Upper lobe of left lung (tissue), 4 donors: ENCODE results near the gene SEPTIN2.
"Not testable (repeated sequence)": the region's sequence is repeated elsewhere in the genome, so short reads cannot be mapped to it uniquely, and the experiment has no call there.

Experiments
- CTCF ChIP-seq, 6 experiments: fragments of 450-650 bp in 4 of 6; fragments of 200-600 bp in 2 of 6; sonication (generic) in 2 of 6; IDR thresholded peaks; one replicate each; pipeline ENCODE4 v1.5.1; 2016 to 2019; ENCODE audit warnings: antibody characterized with exemption in 6 of 6
- POLR2A ChIP-seq, 4 donors: fragments of 450-650 bp; IDR thresholded peaks; one replicate each; pipeline ENCODE4 v1.5.1; 2016 to 2017; ENCODE audit warnings: antibody characterized with exemption in 4 of 4, mild to moderate bottlenecking in 2 of 4

GRCh38 chr2:241392753-241393152 is 77.0 kb downstream of the SEPTIN2 start:
- not testable (repeated sequence) for TF ChIP-seq CTCF, POLR2A (IDR thresholded peaks at IDR 0.05)
